ENCODE data around the gene NRIP1. TPM values are rescaled to one million over a fixed set of nuclear protein-coding genes. Genes with fewer than 3 reads are reported as not detected.
"Not testable (repeated sequence)": the region's sequence is repeated elsewhere in the genome, so short reads cannot be mapped to it uniquely, and the experiment has no call there.

NRIP1 gene
- total RNA-seq, 1 donor from 2014 or later, result 81.1 TPM

- H3K4me3 ChIP-seq (ENCODE audit: low read depth, low read length), result no peak overlapping the region
- TF ChIP-seq CTCF (conservative IDR thresholded peaks at IDR 0.05; ENCODE audit: low read depth, low read length), result peak; percentile 27
- no peak for DNase-seq (ENCODE audit: low read depth)
Measured at GRCh38 chr21:14952916-14953315, 111.9 kb downstream of the NRIP1 start.

GRCh38 chr21:14949603-14950002, 115.2 kb downstream of the NRIP1 start:
- TF ChIP-seq CTCF (conservative IDR thresholded peaks at IDR 0.05; ENCODE audit: low read depth, low read length), result no peak
- no peak for DNase-seq (ENCODE audit: low read depth)
- no peak overlapping the region for H3K4me3 ChIP-seq (ENCODE audit: low read depth, low read length)

- no peak for TF ChIP-seq CTCF (conservative IDR thresholded peaks at IDR 0.05; ENCODE audit: low read depth, low read length)
- no peak for DNase-seq (ENCODE audit: low read depth)
- no peak overlapping the region for H3K4me3 ChIP-seq (ENCODE audit: low read depth, low read length)
Measured at GRCh38 chr21:14947613-14948160, 117.1 kb downstream of the NRIP1 start.

GRCh38 chr21:14945176-14945575, 119.6 kb downstream of the NRIP1 start:
- no peak for TF ChIP-seq CTCF (conservative IDR thresholded peaks at IDR 0.05; ENCODE audit: low read depth, low read length)
- DNase-seq (ENCODE audit: low read depth), result no peak
- no peak overlapping the region for H3K4me3 ChIP-seq (ENCODE audit: low read depth, low read length)

GRCh38 chr21:14943616-14944015, 121.2 kb downstream of the NRIP1 start:
- TF ChIP-seq CTCF (conservative IDR thresholded peaks at IDR 0.05; ENCODE audit: low read depth, low read length), result no peak
- no peak overlapping the region for H3K4me3 ChIP-seq (ENCODE audit: low read depth, low read length)
- DNase-seq (ENCODE audit: low read depth), result no peak

GRCh38 chr21:14942801-14943490, 121.9 kb downstream of the NRIP1 start:
- TF ChIP-seq CTCF (conservative IDR thresholded peaks at IDR 0.05; ENCODE audit: low read depth, low read length), result no peak
- no peak for DNase-seq (ENCODE audit: low read depth)
- H3K4me3 ChIP-seq (ENCODE audit: low read depth, low read length), result no peak overlapping the region

GRCh38 chr21:14927324-14927723, 137.5 kb downstream of the NRIP1 start:
- H3K4me3 ChIP-seq (ENCODE audit: low read depth, low read length); DNase-seq (ENCODE audit: low read depth): not testable (repeated sequence)

Data from epithelial cell of proximal tubule (primary cell).